CMK (cell line): ENCODE results near the gene SPATA25.
"Not testable (repeated sequence)": the region's sequence is repeated elsewhere in the genome, so short reads cannot be mapped to it uniquely, and the experiment has no call there.

Experiments
- DNase-seq: peaks from one replicate; pipeline ENCODE4 v3.0.0-alpha.2; 2010; ENCODE audit warnings: low read depth

SPATA25 gene

DNA sequence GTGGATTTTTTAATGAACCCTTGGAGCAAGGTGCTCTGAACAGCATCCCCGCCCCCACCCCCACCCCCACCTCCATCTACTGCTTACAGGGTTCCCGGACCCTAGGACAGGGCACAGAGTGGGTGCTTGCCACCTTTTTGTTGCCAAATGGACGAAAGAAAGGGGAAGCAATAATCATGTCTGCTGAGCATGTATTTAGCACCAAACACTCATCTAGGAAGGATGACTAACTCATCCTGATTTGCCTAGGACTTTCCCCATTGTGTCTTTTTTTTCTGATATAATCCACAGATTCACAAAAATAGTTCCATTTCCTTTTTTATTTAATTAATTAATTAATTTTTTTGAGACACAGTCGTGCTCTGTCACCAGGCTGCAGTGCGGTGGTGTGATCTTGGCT, 25.7 kb upstream of the SPATA25 start:
- DNase-seq: no peak

DNA sequence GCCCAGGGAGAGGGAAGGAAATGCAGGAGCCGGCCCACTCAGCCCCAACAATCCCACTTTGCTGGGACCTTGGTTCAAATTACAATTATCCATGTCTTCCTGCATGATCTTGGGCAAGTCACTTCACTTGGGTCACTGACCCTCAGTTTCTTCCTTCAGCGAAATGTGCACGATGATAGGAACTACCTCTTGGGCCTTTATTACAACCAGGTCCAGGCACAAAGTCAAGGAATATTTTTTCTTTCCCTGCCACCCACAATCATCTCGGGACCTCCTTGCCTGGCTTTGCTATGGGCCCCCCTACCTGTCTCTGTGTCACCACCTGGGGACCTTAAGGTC, 24.9 kb upstream of the SPATA25 start:
- no peak for DNase-seq

DNA sequence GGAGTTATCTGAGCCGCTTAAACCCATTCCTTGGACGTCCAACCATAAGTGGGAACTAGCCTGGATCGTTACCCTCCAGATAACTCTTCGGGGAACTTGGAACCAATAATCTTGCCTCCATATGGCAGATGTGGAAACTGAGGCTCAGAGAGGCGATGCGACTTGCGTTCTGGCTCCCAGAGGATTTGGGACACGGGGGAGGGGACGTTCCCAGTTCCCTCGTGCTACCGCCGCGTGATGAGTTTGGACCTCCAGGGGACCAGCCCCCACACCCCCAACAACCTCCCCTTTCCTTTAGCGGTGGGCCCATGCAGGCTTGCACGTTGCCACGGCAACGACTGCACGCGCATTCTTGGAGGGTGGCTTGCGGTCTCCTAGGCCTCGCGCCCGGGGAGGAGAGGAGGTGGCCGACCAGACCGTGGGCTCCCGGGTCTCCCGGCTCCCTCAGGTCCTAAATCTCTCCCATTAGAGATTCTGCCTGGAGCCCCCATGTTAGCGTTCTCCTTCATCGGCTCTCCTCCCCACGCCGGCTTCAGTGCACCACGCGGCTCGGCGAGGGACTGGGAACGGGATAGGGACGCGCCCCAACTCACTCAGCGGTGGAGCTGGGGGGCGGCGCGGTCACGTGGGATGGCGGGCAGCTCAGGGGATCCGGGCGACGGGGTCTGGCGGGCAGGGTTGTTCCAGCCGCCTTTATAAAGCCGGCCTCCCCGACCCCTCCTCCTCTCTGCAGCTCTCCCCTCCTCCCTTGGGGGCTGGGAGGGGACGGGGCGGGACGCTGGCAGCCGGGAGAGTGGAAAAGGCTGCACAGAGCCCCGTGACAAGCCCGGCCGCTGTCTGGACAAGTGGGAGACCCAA, 24.3 kb upstream of the SPATA25 start, which contains the start of gene PLTP:
PLTP (minus strand) TSS at position 670 of the 858 bp plus-strand sequence. CDS start 703 bp downstream, outside the sequence.
- DNase-seq: peak; percentile 54

DNA sequence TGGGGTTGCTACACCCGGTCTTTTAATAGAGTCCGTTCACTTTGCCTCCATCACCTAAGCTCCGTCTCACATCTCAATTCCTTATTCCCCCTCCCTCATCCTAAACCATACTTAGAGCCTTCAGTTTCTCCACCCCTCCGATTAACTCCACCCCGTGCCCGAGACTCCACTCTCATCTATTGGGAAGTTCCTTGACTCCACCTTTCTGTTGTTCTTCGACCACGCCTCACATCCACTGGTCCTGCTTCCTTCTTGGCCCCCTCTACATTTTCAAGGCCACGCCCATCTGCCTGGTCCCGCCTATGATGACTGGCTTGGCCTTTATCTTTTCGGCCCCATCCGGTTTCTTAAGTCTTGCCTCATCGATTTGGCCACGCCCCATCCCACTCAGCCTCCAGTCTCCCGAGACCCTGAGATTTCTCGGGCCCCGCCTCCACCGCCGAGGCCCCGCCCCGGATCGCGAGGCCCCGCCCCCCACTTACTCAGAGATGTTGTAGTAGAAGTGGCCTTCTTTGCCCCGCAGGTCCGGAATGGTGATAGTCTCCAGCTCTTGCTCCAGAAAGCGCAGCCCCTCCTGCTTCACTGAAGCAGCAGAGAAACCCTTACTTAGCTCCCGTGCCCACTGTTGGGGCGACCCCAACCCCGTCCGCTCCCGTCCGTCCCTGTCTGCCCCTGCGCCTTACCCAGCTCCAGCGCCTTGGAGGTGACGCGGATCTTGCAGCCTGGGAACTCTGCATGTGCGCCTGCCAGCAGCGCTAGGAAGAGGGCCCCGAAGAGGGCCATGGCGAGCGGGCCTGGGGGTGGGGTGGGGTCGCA, 23.5 kb upstream of the SPATA25 start:
- peak; percentile 100 for DNase-seq

DNA sequence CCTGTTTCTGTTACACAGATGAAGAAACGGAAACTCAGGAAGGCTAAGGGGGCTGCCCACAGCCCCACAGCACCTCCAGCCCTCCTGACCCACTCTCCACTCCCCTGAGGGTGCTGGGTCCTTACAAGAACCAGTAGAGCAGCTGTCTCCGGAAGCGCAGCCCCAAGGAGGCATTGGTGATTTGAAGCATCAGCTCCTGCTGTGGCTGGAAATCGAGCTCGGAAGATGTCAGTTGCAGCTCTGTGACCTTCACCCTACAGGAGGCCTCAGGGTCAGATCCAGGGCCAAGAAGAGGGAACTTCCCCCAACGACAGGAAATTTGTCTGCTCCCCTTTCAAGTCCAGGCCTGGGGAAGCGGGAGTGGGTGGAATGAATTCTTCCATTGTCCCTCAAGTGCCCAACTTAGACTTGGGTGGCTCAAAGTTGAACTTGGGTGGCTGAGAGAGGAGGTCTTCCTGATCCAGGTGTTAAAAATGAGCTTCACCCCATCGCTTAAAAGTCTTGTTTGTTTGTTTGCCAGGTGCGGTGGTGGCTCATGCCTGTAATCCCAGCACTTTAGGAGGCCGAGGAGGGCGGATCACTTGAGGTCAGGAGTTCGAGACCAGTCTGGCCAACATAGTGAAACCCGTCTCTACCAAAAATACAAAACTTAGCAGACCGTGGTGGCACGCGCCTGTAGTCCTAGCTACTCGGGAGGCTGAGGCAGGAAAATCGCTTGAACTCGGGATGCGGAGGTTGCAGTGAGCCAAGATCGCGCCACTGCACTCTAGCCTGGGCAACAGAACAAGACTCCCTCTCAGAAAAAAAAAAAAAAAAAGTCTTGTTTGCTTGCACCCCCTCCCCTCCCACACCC, 22.6 kb upstream of the SPATA25 start:
- DNase-seq: no peak

DNA sequence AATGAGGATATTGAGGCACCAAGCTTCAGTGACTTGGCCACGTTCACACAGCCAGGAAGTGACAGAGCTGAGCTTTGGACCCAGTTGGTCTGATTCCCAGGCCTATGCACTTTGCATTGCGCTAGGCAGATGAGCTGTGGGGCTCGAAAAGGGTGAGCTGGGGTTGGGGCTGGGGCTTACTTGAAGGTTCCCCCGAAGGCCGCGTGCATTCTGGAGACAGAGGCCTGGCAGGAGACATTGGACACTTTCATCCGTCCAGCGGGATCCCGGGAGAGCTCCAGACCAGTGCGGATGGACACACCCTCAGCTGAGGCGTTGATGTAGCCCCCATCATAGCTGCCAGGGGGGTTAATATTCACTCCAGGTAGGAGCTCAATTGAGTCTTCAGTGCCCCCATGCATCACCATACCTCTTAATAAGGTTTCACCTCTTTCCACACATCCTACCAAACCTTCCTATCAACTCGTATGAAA, 21.9 kb upstream of the SPATA25 start:
- no peak for DNase-seq

DNA sequence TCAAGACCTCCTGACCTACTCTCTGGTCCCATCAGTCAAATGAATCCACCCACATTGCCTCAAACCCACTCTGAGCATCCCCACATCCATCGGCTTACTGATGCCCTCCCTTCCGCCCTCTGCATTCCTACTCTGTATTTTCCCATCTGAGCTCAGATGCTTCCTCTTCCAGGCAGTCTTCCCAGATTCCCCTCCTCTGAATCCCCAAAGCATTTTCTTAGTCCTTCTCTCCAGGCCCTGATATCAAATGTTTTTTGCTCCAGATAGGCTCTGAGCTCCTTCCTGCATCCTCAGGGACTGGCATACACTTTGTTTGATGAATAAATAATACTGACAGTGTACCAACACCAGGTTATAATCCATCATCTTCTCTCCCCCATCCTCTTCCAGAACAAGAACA, 20.7 kb upstream of the SPATA25 start:
- DNase-seq: no peak

DNA sequence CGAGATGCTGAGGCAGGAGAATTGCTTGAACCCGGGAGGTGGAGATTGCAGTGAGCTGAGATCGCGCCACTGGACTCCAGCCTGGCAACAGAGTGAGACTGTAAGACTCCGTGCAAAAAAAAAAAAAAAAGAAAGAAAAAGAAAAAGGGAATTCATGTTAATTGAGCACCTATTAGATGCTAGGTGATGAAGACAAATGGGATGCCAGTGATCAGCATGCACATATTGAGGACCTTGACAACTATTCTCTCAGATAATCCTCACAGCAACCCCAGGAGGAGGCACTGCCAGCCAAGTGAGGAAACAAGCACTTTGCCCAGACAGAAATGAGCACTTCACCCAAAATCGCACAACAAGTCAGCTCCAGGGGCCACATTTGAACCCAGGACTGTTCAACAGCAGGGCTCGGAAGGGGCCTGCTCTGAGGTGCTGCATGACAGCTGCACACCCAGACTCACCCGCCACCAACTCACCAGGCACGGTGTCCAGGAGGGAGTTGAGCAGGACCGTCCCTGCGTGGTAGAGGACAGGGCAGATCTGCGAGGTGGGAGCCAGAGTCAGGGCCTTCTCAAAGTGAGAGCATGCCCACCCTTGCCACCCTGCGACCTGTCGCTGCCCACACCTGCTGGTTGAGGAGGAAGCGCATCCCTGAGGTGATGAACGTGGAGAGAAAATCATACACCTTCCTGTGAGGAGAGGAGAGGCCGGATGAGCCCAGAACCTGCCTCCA, 20.0 kb upstream of the SPATA25 start:
- no peak for DNase-seq

DNA sequence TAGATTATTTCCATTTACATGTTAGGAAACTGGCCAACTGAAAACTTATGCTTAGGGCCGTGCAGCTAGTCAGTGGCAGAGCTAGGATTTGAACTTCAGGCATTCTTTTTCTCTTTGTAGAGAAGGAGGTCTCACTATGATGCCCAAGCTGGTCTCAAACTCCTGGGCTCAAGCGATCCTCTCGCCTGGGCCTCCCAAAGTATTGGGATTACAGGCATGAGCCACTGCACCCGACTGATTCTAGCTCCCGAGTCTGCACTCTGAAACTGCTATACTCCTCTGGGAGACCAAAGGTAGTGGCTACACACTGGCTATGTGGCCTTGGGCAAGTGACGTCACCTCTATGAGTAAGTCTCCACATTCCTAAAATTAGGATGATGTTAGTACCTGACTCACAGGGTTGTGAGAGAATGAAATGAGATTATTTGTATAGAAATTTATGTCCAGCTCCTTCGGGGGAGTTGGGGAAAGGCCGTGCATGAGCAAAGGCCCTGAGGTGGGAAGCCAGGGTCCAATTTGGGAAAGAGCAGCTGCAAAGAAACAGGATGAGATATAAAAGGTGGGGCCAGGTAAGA, 18.2 kb upstream of the SPATA25 start:
- DNase-seq: no peak

DNA sequence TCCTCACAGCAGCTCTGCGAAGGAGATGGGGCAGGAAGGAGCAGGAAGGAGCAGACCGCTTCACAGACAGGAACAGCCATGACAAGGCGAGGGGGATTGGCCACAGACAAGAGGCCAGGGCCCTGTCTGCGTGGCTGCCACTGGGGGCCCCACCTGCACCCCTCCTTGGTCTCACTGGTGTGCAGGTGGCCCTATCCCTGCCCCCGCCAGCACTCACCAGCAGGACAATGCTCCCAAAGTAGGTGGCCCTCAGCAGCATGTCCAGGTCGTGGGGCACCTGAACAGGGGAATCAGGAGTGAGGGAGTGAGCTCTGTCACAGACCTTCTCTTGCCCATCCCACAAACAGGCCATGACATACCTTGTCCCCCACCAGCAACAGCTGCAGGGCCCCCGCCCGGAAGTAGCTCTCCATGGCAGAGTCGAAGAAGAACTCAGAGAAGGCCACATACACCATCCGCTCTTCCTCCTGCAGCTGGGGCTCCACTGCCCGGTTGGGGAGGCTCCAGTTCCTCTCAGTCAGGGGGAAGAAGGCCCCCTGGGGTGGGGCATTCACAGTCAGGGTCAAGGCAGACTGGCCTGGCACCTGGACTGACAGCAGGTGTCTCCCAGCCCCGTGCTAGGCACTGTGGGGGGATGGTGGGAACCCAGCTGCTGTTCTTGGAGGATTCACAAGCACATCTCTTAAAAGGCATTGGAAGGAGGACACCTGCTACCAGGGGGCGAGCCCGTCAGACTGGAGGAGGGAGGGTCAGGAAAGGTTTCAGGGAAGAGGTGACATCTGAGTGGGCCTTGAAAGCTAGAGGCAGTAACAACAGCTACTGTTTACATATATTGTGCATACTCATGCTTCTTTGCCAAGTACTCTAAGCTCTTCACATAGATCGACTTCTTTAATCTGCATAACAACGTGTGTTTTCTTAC, 17.4 kb upstream of the SPATA25 start:
- no peak for DNase-seq

DNA sequence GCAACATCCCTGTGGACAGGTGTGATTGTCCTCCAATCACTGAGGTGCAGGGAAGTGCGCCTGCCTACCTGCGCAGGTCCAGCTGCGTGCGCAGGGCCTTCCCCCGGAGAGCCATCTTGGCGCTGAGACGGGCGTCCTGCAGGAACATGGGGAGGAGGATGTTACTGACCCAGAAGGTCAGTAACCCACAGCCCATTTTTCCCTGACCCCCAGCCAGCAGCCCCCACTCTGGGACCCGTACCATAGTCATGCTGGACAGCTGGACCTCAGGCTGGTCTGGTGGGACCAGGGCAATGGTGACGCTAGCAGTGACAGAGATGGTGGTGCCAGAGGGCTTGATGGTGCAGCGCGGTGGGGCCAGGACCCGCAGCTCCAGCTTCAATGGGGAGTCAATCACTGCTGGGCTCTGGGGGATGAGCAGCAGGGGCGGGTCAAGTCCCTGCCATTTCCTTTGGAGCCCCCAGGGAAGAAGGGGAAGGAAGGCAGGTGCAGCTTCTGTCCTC, 14.8 kb upstream of the SPATA25 start:
- DNase-seq: no peak

DNA sequence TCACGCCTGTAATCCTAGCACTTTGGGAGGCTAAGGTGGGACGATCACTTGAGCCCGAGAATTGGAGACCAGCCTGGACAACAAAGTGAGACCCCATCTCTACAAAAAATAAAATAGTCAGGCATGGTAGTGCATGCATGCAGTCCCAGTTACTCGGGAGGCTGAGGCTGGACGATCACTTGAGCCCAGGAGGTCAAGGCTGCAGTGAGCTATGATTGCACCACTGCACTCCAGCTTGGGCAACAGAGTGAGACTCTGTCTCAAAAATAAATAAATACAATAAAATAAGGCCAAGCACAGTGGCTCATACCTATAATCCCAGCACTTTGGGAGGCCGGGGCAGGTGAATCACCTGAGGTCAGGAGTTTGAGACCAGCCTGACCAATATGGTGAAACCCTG, 13.9 kb upstream of the SPATA25 start:
- DNase-seq: not testable (repeated sequence)

DNA sequence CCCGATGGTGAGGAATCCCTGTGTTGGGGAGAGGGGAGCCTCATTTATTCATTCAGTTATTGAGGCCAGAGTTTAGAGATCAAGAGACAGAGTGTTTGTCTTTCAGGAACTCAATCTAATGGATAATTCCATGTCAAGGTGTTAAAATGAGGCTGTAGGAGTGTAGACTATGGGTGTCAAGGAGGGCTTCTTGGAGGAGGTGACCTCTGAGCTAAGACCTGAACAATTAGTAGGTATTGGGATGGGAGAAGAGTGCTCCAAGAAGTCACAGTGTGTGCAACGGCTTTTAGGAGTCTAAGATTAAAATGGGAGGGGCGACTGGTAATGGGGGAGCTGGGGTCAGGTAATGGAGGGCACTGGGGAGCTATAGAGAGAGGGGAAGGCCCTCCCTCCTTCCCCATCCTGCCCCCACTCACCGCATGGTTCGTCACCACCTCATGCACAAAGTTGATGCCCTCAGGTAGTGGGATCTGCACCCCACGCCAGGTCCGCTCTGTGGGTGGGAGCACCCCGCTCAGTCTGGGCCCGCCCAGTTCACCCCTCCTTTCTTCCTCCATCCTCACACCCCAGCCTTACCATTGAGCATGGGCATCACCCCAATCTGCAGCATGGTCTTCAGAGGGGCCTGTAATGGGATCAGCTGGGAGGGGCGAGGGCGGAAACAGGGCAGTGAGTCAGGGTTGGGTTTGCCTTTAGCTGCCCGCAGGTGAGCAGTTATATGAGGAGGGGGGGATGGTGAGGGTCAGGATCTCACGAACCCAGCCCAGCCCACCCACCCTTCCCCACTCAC, 11.8 kb upstream of the SPATA25 start:
- DNase-seq: no peak

DNA sequence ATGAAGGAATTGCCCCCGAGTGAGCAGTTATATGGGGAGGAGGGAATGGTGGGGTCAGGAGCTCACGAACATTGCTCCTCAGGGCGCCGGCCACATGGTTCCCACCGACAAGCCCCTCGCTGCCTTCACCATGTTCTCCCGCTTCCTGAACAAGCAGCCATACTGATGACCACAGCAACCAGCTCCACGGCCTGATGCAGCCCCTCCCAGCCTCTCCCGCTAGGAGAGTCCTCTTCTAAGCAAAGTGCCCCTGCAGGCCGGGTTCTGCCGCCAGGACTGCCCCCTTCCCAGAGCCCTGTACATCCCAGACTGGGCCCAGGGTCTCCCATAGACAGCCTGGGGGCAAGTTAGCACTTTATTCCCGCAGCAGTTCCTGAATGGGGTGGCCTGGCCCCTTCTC, 10.9 kb upstream of the SPATA25 start:
- no peak for DNase-seq

DNA sequence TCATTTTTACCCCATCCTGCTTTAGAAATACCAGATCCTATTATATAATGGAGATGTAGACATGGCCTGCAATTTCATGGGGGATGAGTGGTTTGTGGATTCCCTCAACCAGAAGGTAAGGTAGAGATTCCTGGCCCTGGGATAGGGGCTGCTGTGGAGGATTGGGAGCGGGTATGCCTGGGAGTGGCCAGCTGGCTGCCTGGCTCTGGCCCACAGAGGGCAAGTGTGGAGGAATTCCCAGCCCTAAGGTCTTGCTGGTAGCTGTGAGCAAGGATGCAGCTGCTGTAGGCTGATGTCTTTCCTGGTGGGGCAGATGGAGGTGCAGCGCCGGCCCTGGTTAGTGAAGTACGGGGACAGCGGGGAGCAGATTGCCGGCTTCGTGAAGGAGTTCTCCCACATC, 10.3 kb upstream of the SPATA25 start:
- no peak for DNase-seq

DNA sequence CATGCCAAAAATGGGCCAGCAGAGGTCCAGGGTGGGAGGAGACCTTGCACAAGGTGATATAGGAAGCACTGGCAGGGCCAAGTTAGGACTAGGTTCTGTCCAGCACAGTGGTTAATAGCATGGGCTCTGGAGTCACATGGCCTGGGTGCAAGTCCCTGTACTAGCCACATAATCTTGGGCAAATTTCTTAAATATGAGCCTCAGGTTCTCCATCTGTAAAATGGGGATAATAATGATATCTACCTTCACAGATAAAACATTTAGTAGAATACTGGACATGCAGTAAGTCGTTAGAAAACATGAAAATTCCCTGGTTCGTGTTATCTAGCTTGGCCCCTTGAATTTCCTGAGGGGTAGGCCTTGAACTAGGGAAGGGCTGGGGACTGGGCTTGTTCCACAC, 9.9 kb upstream of the SPATA25 start:
- no peak for DNase-seq

DNA sequence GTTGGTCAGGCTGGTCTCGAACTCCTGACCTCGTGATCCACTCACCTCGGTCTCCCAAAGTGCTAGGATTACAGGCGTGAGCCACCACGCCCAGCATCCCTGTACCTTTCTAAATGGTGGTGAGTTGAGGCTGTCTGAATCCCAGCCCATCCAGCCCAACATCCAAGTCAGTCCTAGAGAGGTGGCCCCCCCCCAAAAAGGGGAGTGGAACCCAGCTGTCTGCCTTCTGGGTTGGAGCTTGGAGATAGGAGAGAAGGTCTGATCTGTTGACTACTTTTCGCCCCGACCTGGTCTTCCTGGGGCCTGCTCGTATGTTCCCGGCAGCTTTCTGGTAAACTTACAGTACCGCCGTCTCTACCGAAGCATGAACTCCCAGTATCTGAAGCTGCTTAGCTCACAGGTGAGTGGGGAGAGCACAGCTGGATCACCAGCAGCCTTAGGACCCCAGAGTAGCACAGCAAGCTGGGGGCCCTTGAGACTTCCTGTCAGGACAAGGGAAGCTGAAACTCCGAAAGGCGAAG, 9.3 kb upstream of the SPATA25 start:
- DNase-seq: no peak

DNA sequence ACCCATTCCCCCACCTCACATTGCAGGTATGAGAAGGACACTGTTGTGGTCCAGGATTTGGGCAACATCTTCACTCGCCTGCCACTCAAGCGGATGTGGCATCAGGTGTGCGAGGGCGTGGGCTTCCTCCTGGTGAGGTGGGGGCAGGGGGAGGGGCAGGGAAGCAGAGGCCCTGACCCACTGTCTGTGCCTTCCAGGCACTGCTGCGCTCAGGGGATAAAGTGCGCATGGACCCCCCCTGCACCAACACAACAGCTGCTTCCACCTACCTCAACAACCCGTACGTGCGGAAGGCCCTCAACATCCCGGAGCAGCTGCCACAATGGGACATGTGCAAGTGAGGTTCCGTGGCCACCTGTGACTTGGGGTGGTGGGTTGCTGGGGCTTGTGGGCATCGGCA, 7.4 kb upstream of the SPATA25 start:
- DNase-seq: no peak

DNA sequence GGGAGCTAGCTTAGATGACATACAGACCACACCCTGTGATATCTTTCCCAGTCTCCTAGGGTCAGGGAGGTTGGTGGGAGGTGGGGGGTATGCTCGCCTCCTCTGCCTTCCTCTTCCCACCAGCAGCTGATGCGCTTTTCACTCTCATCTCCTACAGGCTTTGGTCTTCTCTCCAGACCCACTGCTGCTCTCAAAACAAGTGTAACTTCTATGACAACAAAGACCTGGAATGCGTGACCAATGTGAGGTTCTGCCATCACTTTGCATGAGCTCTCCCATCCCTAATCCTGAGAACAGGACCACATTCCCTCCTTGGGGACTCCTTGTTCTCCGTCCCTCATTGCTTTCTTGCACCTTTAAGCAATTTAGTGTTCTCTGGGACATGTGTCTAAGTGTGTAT, 6.4 kb upstream of the SPATA25 start:
- no peak for DNase-seq
